HEK293T (cell line): ENCODE data around the gene SDHAF3.

Experiments
- ARNT ChIP-seq: fragments of 450-650 bp; IDR thresholded peaks from 2 replicates; pipeline ENCODE4 v1.6.1; 2017; ENCODE audit warnings: mild to moderate bottlenecking
- BHLHE40 ChIP-seq: fragments of 450-650 bp; IDR thresholded peaks from 2 replicates; pipeline ENCODE4 v1.6.1; 2016; ENCODE audit warnings: mild to moderate bottlenecking, moderate library complexity, borderline replicate concordance
- CTBP1 ChIP-seq: fragments of 450-650 bp; IDR thresholded peaks from 2 replicates; pipeline ENCODE4 v1.6.1; 2016; ENCODE audit warnings: borderline replicate concordance
- ELF4 ChIP-seq: fragments of 450-650 bp; IDR thresholded peaks from 2 replicates; pipeline ENCODE4 v1.6.1; 2017; ENCODE audit warnings: antibody characterized with exemption
- FOXA1 ChIP-seq: fragments of 450-650 bp; IDR thresholded peaks from 2 replicates; pipeline ENCODE4 v1.6.1; 2016; ENCODE audit warnings: mild to moderate bottlenecking
- FOXK2 ChIP-seq: fragments of 450-650 bp; IDR thresholded peaks from 2 replicates; pipeline ENCODE4 v1.6.1; 2016; ENCODE audit warnings: mild to moderate bottlenecking
- FOXM1 ChIP-seq: fragments of 450-650 bp; IDR thresholded peaks from 2 replicates; pipeline ENCODE4 v1.6.1; 2017; ENCODE audit warnings: mild to moderate bottlenecking, borderline replicate concordance
- HDGF ChIP-seq: fragments of 450-650 bp; IDR thresholded peaks from 2 replicates; pipeline ENCODE4 v1.6.1; 2017; ENCODE audit warnings: antibody characterized with exemption, borderline replicate concordance
- L3MBTL2 ChIP-seq: fragments of 450-650 bp; conservative IDR thresholded peaks from 2 replicates; pipeline ENCODE4 v1.6.1; 2016; ENCODE audit warnings: mild to moderate bottlenecking
- LEF1 ChIP-seq: fragments of 450-650 bp; IDR thresholded peaks from 2 replicates; pipeline ENCODE4 v1.6.1; 2017; ENCODE audit warnings: mild to moderate bottlenecking, borderline replicate concordance
- SP1 ChIP-seq: fragments of 450-650 bp; IDR thresholded peaks from 2 replicates; pipeline ENCODE4 v1.6.1; 2017
- SUZ12 ChIP-seq: fragments of 450-650 bp; IDR thresholded peaks from 2 replicates; pipeline ENCODE4 v1.6.1; 2016; ENCODE audit warnings: mild to moderate bottlenecking
- TARDBP ChIP-seq: fragments of 450-650 bp; IDR thresholded peaks from 2 replicates; pipeline ENCODE4 v1.6.1; 2016
- ZNF384 ChIP-seq: fragments of 450-650 bp; IDR thresholded peaks from 2 replicates; pipeline ENCODE4 v1.6.1; 2016

GRCh38 chr7:97149843-97150242 lies 32.3 kb downstream of the SDHAF3 start:
- no peak for TF ChIP-seq FOXM1
- TF ChIP-seq SUZ12: no peak
- no peak for TF ChIP-seq FOXK2
- no peak for TF ChIP-seq SP1
- no peak for TF ChIP-seq BHLHE40
- no peak for TF ChIP-seq FOXA1
- no peak for TF ChIP-seq ELF4
- TF ChIP-seq CTBP1: no peak
- no peak for TF ChIP-seq HDGF
- TF ChIP-seq ARNT: no peak
- TF ChIP-seq LEF1: no peak
- TF ChIP-seq ZNF384: no peak
- no peak for TF ChIP-seq L3MBTL2
- no peak for TF ChIP-seq TARDBP
